RPMI8226 (cell line): ENCODE data around the gene FXR2.

Experiments
- DNase-seq: peaks from one replicate; pipeline ENCODE4 v3.0.0-alpha.2; 2015

Gene FXR2

GRCh38 chr17:7587420-7588151, 27.1 kb downstream of the FXR2 start:
- no peak for DNase-seq

- DNase-seq = no peak
These were observed 27.9 kb downstream of the FXR2 start for GRCh38 chr17:7586673-7587419.

- peak; percentile 94 for DNase-seq
These were observed 31.2 kb downstream of the FXR2 start, which contains the start of gene MPDU1 for GRCh38 chr17:7583253-7584109. MPDU1 (plus strand) TSS chr17:7583852; CDS start chr17:7583863, 11 bp downstream.

- DNase-seq = no peak
These were observed 32.1 kb downstream of the FXR2 start for GRCh38 chr17:7582396-7583252.

GRCh38 chr17:7580604-7581575, 33.8 kb downstream of the FXR2 start:
- DNase-seq = no peak

GRCh38 chr17:7579834-7580603, 34.7 kb downstream of the FXR2 start:
- DNase-seq = no peak

- peak; percentile 86 for DNase-seq
These were observed 35.5 kb downstream of the FXR2 start, which contains the start of gene CD68 for GRCh38 chr17:7579001-7579833. CD68 (plus strand) TSS chr17:7579638; CDS start chr17:7579678, 40 bp downstream.

- DNase-seq = no peak
These were observed 37.1 kb downstream of the FXR2 start for GRCh38 chr17:7577327-7578199.

GRCh38 chr17:7576432-7576937, 38.2 kb downstream of the FXR2 start:
- DNase-seq = no peak

GRCh38 chr17:7575959-7576358, 38.7 kb downstream of the FXR2 start:
- no peak for DNase-seq

- no peak for DNase-seq
These were observed 39.2 kb downstream of the FXR2 start for GRCh38 chr17:7575481-7575883.

- DNase-seq = no peak
These were observed 40.3 kb downstream of the FXR2 start for GRCh38 chr17:7574176-7574953.

GRCh38 chr17:7573324-7574080, 41.2 kb downstream of the FXR2 start:
- peak; percentile 85 for DNase-seq

GRCh38 chr17:7572588-7573323, 41.9 kb downstream of the FXR2 start:
- DNase-seq = peak; percentile 97

GRCh38 chr17:7572338-7572587, 42.4 kb downstream of the FXR2 start:
- DNase-seq = no peak

- DNase-seq = no peak
These were observed 44.3 kb downstream of the FXR2 start for GRCh38 chr17:7570351-7570750.
